CD4-positive, alpha-beta T cell treated with Interferon alpha-2 for 1 hour (primary cell): ENCODE measurements around the gene SP4.
"Not testable (repeated sequence)": the region's sequence is repeated elsewhere in the genome, so short reads cannot be mapped to it uniquely, and the experiment has no call there.

Experiments used
- DNase-seq, 2 donors: peaks; one replicate each; pipeline ENCODE4 v3.0.0-alpha.2; 2020 to 2022

Gene SP4

DNA sequence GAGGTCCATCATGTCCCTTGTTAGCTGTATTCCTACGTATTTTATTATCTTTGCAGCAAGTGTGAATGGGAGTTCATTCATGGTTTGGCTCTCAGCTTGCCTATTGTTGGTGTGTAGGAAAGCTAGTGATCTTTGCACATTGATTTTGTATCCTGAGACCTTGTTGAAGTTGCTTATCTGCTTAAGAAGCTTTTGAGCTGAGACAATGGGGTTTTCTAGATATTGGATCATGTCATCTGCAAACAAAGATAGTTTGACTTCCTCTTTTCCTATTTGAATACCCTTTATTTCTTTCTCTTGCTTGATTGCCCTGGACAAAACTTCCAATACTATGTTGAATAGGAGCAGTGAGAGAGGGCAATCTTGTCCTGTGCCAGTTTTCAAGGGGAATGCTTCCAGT is 104.6 kb downstream of the SP4 start:
- DNase-seq, result not testable (repeated sequence)

- DNase-seq, result not testable (repeated sequence)
Measured at GRCh38 chr7:21533646-21534045, 105.8 kb downstream of the SP4 start.

GRCh38 chr7:21536445-21537118 is 108.7 kb downstream of the SP4 start:
- DNase-seq, result not testable (repeated sequence)

DNA sequence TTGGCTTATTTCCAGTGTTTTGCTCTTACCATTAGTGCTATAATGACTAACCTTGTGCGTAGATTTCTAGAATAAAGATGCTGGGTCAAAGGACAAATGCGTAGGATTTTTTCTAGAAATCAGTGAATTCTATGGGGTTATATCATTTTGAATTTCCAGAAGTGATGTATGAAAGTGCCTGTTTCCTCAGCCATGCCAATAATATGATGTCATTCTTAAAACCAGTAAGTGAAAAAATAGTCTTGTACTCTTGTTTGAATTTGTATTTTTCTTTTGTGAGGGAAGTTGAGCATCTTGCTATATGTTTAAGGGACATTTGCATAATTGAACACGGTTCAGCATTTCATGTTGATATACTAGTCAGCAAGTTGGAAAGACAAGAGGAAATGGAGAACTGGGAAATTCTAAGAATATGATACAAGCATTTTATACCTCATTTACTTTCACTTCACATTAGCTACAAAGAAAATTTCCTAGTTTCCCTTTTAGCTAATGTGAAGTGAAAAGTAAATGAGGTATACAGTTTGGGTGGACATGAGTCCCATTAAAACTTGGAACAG is 111.1 kb downstream of the SP4 start:
- DNase-seq, result no peak

DNA sequence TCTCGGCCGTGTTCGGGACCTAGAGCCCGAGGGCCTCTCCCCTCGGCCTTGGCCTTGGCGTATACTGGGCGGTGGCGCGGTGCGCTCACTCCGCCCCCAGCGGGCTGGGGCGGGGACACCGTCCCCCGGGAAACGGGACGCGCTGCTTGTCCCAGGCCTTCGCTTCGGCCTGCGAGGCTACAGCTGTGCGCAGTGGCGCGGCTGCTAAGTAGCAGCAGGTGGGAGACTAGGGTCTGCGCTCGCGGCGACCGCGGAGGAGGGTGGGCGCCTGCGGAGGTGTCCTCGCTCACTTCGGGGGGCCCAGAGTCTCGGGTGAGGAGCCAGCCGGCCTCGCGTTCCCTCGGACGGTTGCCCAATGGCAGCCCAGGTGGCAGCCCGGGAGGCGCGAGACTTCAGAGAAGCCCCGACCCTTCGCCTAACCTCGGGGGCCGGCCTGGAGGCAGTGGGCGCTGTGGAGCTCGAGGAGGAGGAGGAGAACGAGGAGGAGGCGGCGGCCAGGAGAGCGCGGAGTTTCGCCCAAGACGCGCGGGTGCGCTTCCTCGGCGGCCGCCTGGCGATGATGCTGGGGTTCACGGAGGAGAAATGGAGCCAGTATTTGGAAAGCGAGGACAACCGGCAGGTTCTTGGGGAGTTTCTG is 115.1 kb downstream of the SP4 start, which contains the start of gene DNAH11:
TSS of gene DNAH11 (plus strand) at position 149 of the 637 bp plus-strand sequence. CDS start at position 356, 207 bp downstream.
- DNase-seq, result no peak

DNA sequence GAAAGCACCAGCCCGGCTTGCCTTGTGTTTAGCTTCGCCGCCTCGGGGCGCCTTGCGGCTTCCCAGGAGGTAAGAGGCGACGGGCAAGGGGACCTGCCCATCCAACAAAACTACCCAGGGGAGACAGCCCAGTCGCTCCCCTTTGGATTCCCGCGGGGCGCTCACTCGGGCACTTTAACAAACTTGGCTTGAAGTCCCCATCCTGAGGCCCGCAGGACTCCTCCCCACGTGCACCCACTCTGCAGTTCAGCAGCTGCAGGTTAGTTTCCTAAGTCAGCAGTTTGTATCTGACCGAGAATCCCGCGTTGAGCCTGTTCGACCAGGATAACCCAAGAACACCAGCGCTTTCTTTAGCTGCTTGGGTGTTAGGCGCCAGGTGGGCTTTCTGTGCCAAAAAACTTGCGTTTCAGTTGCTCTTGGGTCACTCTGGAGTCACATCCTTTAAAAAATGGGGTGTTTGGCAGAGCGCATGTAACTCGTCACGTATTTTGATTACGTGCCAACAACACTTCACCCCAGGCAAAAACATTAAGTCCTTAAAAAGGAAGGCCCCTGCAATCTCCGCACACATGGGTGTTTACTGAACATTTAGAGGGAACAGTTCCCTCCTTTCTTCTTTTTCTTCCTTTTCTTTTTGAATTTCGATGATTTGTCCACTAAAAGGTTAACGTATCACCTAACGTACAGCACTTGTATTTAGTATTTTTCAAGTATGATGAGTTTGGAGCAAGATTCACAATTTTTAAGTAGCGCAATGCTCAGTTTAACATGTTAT is 115.8 kb downstream of the SP4 start:
- no peak for DNase-seq

DNA sequence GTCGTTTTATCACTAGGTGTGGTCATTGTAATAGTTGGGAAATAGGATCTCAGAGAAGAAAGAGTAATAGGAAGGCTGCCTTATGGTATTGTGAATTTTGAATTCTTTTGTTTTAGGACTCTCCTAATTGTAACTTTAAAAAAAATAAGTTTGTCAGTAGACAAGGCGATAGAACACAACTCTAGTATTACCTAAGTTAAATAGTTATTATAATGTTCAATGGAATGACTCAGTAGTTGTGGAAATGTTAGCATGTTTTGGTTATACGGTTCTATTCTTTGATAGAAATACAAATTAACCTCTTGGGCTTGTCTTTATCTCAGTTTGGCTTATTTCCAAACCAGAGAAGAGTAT is 116.4 kb downstream of the SP4 start:
- no peak for DNase-seq

DNA sequence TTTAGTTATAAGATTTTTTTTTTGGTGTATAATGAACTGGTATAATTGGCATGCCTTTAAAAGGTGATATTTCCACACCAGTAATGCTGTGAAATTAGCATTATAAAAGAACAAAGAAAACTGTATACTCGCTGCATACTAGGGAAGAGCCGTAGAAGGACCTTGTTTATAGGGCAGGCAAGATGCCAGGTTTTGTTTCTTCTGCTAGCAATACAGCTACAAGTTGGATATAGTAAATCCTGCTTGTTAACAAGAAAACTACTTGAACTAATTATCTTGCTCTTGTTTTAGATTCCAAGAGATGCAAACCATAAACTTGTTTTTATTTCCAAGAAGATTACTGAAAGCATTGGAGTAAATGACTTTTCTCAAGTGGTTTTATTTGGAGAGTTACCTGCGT is 116.8 kb downstream of the SP4 start:
- DNase-seq, result no peak

GRCh38 chr7:21547501-21547900 is 119.6 kb downstream of the SP4 start:
- DNase-seq, result no peak

DNA sequence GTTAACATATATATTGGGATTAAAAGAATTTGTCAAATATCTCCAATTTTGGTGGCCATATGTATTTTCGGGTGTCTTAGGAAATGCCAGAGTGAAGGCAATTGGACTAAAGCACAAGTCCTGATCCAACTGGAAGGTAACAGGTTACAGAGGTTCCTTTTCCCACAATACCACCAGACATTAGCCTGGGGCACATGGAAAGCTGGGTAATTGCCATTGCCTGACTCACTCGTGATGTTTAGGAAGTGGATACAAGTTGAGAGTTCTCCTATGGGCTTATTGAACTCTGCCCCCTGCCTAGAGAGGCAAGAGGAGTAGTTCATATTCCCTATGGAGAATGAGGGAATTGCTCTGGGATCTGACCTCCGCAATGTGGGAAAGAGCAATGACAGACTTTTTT is 120.6 kb downstream of the SP4 start:
- no peak for DNase-seq

- no peak for DNase-seq
Measured at GRCh38 chr7:21550076-21550475, 122.2 kb downstream of the SP4 start.

DNA sequence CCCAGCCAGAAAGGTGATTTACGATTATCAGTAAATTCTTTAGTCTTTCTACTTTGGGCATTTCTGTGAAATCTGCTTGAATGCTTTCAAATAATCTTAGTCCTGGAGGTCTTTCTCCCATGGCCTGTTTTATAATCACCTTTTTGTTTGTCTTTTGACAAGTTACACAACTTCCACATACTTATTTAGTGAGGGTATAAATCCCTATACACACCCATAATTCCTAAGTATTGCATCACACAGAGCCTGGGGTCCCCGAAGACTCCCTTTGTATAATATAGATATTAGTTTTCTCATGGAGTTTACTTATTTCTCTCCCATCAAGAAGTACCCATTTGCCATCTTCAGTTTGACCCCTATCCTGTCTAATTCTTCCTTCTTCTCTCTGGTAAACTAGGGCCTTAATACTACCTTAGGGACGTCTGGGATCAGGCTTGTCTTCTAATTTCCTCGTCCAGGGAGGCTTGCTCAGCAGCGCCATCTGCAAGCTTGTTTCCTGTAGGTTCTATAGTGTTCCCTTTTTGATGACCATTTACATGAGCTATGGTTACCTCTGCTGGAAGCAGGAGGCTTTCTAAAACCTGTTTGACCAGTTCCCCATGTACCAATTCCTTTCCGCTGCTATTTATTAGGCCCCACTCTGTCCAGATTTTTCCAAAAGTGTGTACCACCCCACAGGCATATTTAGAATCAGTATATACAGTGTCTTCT is 123.1 kb downstream of the SP4 start:
- no peak for DNase-seq

- no peak for DNase-seq
Measured at GRCh38 chr7:21562385-21562784, 134.5 kb downstream of the SP4 start.
